AG08395 (cell line): ENCODE results near the gene PLBD1.

Experiments
- DNase-seq: peaks from one replicate; pipeline ENCODE4 v3.0.0; 2012; ENCODE audit warnings: mixed read lengths, low spot score

PLBD1 gene

GRCh38 chr12:14567351-14568162, at the start of gene PLBD1:
PLBD1 (minus strand) TSS chr12:14567883; CDS start chr12:14567696, 187 bp downstream.
- peak; percentile 27 for DNase-seq

- DNase-seq: no peak
These were observed 47.0 kb upstream of the PLBD1 start for GRCh38 chr12:14614704-14615121.

GRCh38 chr12:14613718-14614117, 46.0 kb upstream of the PLBD1 start:
- DNase-seq: no peak

GRCh38 chr12:14612898-14613445, 45.3 kb upstream of the PLBD1 start:
- DNase-seq: no peak

- DNase-seq: no peak
These were observed 44.6 kb upstream of the PLBD1 start for GRCh38 chr12:14612250-14612649.

- no peak for DNase-seq
These were observed 44.0 kb upstream of the PLBD1 start for GRCh38 chr12:14611640-14612203.

GRCh38 chr12:14607568-14607967, 39.9 kb upstream of the PLBD1 start:
- DNase-seq: no peak

- DNase-seq: no peak
These were observed 37.8 kb upstream of the PLBD1 start for GRCh38 chr12:14605401-14605989.

GRCh38 chr12:14601692-14602478, 34.2 kb upstream of the PLBD1 start:
- no peak for DNase-seq

GRCh38 chr12:14597480-14597879, 29.8 kb upstream of the PLBD1 start:
- DNase-seq: no peak

GRCh38 chr12:14591719-14592118, 24.0 kb upstream of the PLBD1 start:
- DNase-seq: no peak

GRCh38 chr12:14589169-14590004, 21.7 kb upstream of the PLBD1 start:
- DNase-seq: no peak

GRCh38 chr12:14588571-14588970, 20.9 kb upstream of the PLBD1 start:
- DNase-seq: no peak

- no peak for DNase-seq
These were observed 11.0 kb upstream of the PLBD1 start for GRCh38 chr12:14578646-14579045.

GRCh38 chr12:14577344-14577743, 9.7 kb upstream of the PLBD1 start:
- no peak for DNase-seq

GRCh38 chr12:14576896-14577295, 9.2 kb upstream of the PLBD1 start:
- no peak for DNase-seq

GRCh38 chr12:14575585-14575984, 7.9 kb upstream of the PLBD1 start:
- DNase-seq: no peak

GRCh38 chr12:14573118-14573517, 5.4 kb upstream of the PLBD1 start:
- no peak for DNase-seq

- DNase-seq: no peak
These were observed 4.7 kb upstream of the PLBD1 start for GRCh38 chr12:14572401-14572800.

GRCh38 chr12:14571779-14572178, 4.1 kb upstream of the PLBD1 start:
- no peak for DNase-seq

GRCh38 chr12:14570231-14570630, 2.5 kb upstream of the PLBD1 start:
- no peak for DNase-seq
